B cell (primary cell): ENCODE measurements around the gene GSG1. TPM values are rescaled to one million over a fixed set of nuclear protein-coding genes. Genes with fewer than 3 reads are reported as not detected.

ENCODE experiments used
- ATAC-seq: fragments of 200-7000 bp; cut with Tn5 transposase; one replicate; pipeline ENCODE4 v1.10.0; 2021; ENCODE audit warnings: low read depth, mild to moderate bottlenecking, moderate number of reproducible peaks, moderate library complexity
- CTCF ChIA-PET: fragments of 350-600 bp; sonication (Branson Sonifier 250); formaldehyde crosslinking; loops from one replicate; lab custom pipeline; 2021; ENCODE audit warnings: antibody characterized with exemption, inconsistent platforms; lab: Charles Lee
- POLR2A ChIA-PET: fragments of 350-600 bp; sonication (Branson Sonifier 250); formaldehyde crosslinking; loops from one replicate; lab custom pipeline; 2021; ENCODE audit warnings: antibody characterized with exemption; lab: Charles Lee
- DNase-seq: peaks from one replicate; pipeline ENCODE4 v3.0.0; 2013
- H2AFZ ChIP-seq: 2 replicates; pipeline ENCODE4 v1.6.1; 2012; ENCODE audit warnings: mild to moderate bottlenecking, low read depth, low read length; ENCODE audit not compliant: insufficient read depth, poor library complexity, severe bottlenecking
- H3K27ac ChIP-seq, 2 donors: 1 replicate in 1 of 2; 2 replicates in 1 of 2; pipeline ENCODE4 v1.5.1; 2012 to 2013; ENCODE audit warnings: low read length in 2 of 2, mild to moderate bottlenecking in 2 of 2, moderate library complexity in 1 of 2
- H3K27me3 ChIP-seq, 4 experiments: fragments of 200-600 bp in 1 of 4; sonication (generic) in 1 of 4; replicated peaks in 1 of 4; 1 replicate in 2 of 4; 2 replicates in 2 of 4; pipeline versions ENCODE4 v1.6.1 to v1.7.0; 2013 to 2016; ENCODE audit warnings: low read length in 3 of 4, mild to moderate bottlenecking in 2 of 4, mixed read lengths in 1 of 4, moderate library complexity in 1 of 4; ENCODE audit not compliant: insufficient read depth in 4 of 4, control insufficient read depth in 3 of 4; ENCODE audit errors: control extremely low read depth in 1 of 4
- H3K36me3 ChIP-seq, 2 experiments: replicated peaks in 1 of 2; 1 replicate in 1 of 2; 2 replicates in 1 of 2; pipeline versions ENCODE4 v1.6.1 to v1.7.1; 2013; ENCODE audit warnings: low read length in 1 of 2; ENCODE audit not compliant: insufficient read depth in 2 of 2, control insufficient read depth in 1 of 2; ENCODE audit errors: control extremely low read depth in 1 of 2, extremely low read depth in 1 of 2
- H3K4me1 ChIP-seq, 2 donors: fragments of 200-600 bp in 1 of 2; sonication (generic) in 1 of 2; 1 replicate in 1 of 2; 2 replicates in 1 of 2; pipeline versions ENCODE4 v1.5.1 to v1.6.1; 2013 to 2017; ENCODE audit warnings: low read length in 2 of 2; ENCODE audit not compliant: control insufficient read depth in 2 of 2, insufficient read depth in 2 of 2
- H3K4me2 ChIP-seq: replicated peaks from 2 replicates; pipeline ENCODE3; 2012; ENCODE audit warnings: mild to moderate bottlenecking, low read depth, low read length; ENCODE audit not compliant: poor library complexity, severe bottlenecking
- H3K4me3 ChIP-seq, 5 experiments: fragments of 200-600 bp in 1 of 5; sonication (generic) in 1 of 5; 1 replicate in 3 of 5; 2 replicates in 2 of 5; pipeline versions ENCODE4 v1.5.1 to v1.7.0; 2011 to 2016; ENCODE audit warnings: low read length in 4 of 5, mild to moderate bottlenecking in 4 of 5, low read depth in 2 of 5, control low read depth in 1 of 5, moderate library complexity in 1 of 5; ENCODE audit not compliant: insufficient read depth in 1 of 5; ENCODE audit errors: control extremely low read depth in 1 of 5, extremely low read depth in 1 of 5
- H3K79me2 ChIP-seq: fragments of 200-600 bp; sonication (generic); one replicate; pipeline ENCODE4 v1.6.0; 2016; ENCODE audit warnings: low read length; ENCODE audit not compliant: control insufficient read depth, insufficient read depth
- H3K9ac ChIP-seq: fragments of 200-600 bp; sonication (generic); 2 replicates; pipeline ENCODE4 v1.6.1; 2017; ENCODE audit warnings: mild to moderate bottlenecking, low read length, moderate library complexity
- H3K9me3 ChIP-seq, 3 donors: one replicate each; pipeline versions ENCODE4 v1.6.1 to v1.7.1; 2013; ENCODE audit warnings: low read length in 2 of 3; ENCODE audit not compliant: control insufficient read depth in 2 of 3, insufficient read depth in 1 of 3; ENCODE audit errors: control extremely low read depth in 1 of 3
- H4K20me1 ChIP-seq: 2 replicates; pipeline ENCODE4 v1.6.0; 2012; ENCODE audit warnings: mild to moderate bottlenecking, low read length; ENCODE audit not compliant: insufficient read depth, control insufficient read depth, poor library complexity, severe bottlenecking
- H3K27ac Mint-ChIP-seq: one replicate; pipeline ENCODE4 v1.8.0; 2021; ENCODE audit warnings: mixed read lengths
- H3K27me3 Mint-ChIP-seq: one replicate; pipeline ENCODE4 v1.8.0; 2021; ENCODE audit warnings: mixed read lengths
- H3K4me1 Mint-ChIP-seq: one replicate; pipeline ENCODE4 v1.8.0; 2021; ENCODE audit warnings: mixed read lengths
- H3K4me3 Mint-ChIP-seq: one replicate; pipeline ENCODE4 v1.8.0; 2021; ENCODE audit warnings: mixed read lengths
- H3K9me3 Mint-ChIP-seq: one replicate; pipeline ENCODE4 v1.8.0; 2022; ENCODE audit warnings: mixed read lengths; ENCODE audit not compliant: insufficient read depth
- EZH2 ChIP-seq: IDR thresholded peaks from 2 replicates; pipeline ENCODE4 v1.6.1; 2012; ENCODE audit warnings: borderline replicate concordance, low read depth, mild to moderate bottlenecking, moderate library complexity, low read length; ENCODE audit not compliant: insufficient read depth, poor library complexity, severe bottlenecking
- WGBS: methylation state at CpG from one replicate; pipeline ENCODE4 v1.1.5; 2013; ENCODE audit warnings: missing lambda C conversion rate; ENCODE audit not compliant: insufficient coverage; 5-methylcytosine and 5-hydroxymethylcytosine counted together
- intact Hi-C: fragments of 100-400 bp; cut with micrococcal nuclease; formaldehyde crosslinking; loops from one replicate; pipeline ENCODE4 v1.10.0; 2022
- polyA plus RNA-seq: library from polyadenylated mRNA; depleted of rRNA; stranded (reverse); fragments of >200 nt; gene quantifications from 2 replicates; pipeline ENCODE4 v1.2.3, GENCODE V29; 2012
- total RNA-seq, 2 donors: library from RNA; stranded (reverse); fragments of 120-200 nt in 1 of 2; gene quantifications; 1 replicate in 1 of 2; 2 replicates in 1 of 2; pipeline versions ENCODE4 v1.2.3 to v1.2.4, GENCODE V29; 2013 to 2022
- TF ChIP-seq, protein P1 (sequence below): fragments of 200-600 bp; IDR thresholded peaks from one replicate; pipeline ENCODE4 v1.8.0; 2022; ENCODE audit warnings: antibody characterized with exemption, mild to moderate bottlenecking

Gene GSG1
- total and polyA plus RNA-seq, 2 donors (not counting 1 experiment from before 2014, with no cell fraction given), result not detected

DNA sequence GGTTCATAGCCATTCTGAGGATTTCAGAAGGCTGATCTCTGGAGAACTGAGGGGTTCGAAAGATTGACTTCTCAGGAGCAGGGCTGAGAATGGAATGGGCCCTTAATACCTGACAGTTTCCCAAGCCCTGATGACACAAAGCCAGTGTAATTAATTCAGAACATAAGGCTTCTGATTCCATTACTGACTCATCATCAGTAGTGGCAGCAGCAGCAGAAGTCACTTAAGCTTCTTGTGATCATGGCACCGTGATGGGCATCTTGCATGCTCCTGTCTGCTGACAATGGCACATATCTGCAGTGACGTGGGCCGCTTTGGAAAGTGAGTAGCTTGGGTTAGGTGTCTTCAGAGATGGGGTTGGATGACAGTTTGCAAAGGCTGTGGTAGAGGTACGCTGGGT is 38.2 kb upstream of the GSG1 start:
- no peak overlapping the region for H3K9ac ChIP-seq
- intact Hi-C loops, result no loop called here
- ATAC-seq, result no peak
- TF ChIP-seq, protein P1, sequence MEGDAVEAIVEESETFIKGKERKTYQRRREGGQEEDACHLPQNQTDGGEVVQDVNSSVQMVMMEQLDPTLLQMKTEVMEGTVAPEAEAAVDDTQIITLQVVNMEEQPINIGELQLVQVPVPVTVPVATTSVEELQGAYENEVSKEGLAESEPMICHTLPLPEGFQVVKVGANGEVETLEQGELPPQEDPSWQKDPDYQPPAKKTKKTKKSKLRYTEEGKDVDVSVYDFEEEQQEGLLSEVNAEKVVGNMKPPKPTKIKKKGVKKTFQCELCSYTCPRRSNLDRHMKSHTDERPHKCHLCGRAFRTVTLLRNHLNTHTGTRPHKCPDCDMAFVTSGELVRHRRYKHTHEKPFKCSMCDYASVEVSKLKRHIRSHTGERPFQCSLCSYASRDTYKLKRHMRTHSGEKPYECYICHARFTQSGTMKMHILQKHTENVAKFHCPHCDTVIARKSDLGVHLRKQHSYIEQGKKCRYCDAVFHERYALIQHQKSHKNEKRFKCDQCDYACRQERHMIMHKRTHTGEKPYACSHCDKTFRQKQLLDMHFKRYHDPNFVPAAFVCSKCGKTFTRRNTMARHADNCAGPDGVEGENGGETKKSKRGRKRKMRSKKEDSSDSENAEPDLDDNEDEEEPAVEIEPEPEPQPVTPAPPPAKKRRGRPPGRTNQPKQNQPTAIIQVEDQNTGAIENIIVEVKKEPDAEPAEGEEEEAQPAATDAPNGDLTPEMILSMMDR, result no peak
- TF ChIP-seq EZH2, result no peak
- peaks cover 12 to 13% of the 10 kb centered on the region in 2 donors for H3K4me1 ChIP-seq
- no peak for DNase-seq
- no peak overlapping the region for H2AFZ ChIP-seq
- H3K9me3 Mint-ChIP-seq, result no peaks in the 10 kb centered on the region
- H3K36me3 ChIP-seq, result no peaks in the 10 kb centered on the region
- WGBS, result 89% methylated on average over 4 of the region's 5 CpGs
- H3K27me3 ChIP-seq, result no peaks in the 10 kb centered on the region
- ChIA-PET POLR2A (no interaction called here), CTCF (no interaction called here)
- H3K9me3 ChIP-seq, result no peaks in the 10 kb centered on the region
- H3K4me1 Mint-ChIP-seq, result peaks cover 21% of the 10 kb centered on the region
- H4K20me1 ChIP-seq, result no peaks in the 10 kb centered on the region
- no peak overlapping the region for H3K4me2 ChIP-seq
- no peak overlapping the region for H3K27ac Mint-ChIP-seq
- no peak overlapping the region for H3K4me3 ChIP-seq
- no peaks in the 10 kb centered on the region for H3K79me2 ChIP-seq
- no peak overlapping the region for H3K27ac ChIP-seq
- H3K4me3 Mint-ChIP-seq, result no peak overlapping the region
- H3K27me3 Mint-ChIP-seq, result no peaks in the 10 kb centered on the region

DNA sequence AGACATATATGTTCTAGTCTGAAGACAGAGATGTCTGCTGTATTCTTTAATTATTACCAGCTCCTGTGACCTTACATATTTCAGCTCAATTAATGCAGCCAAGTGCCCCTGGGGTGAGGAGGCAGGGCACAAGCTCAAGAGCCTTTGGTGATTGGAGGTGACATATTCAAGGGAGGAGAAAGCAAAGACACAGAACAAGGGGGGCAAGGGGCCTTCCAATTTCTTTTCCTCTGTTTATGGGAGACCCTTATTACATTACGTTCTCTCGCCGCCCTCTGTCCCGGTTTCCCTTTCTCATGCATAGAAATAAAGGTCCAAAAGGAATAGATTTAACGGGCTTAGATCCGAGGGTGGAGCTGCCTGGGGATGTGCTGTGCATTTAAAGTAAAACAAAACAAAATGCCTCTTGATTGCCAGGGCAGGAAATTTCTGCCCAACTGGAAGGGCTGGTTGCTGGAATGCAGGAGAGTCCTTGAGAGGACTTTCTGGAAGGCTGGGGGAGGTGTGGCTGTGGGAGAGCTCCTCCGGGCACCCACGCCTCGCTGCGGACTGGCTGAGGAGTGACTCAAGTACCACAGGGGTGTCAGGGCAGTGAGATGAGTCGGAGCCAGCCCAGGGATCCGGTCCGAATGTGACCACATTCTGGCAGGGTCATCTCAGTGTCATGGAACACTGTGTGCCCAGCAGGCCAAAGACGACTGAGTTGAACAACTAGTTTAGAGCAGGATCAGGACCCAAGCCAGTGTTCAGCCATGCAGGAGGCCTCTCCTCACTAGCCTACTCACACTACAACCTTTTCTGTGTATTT is 32.1 kb upstream of the GSG1 start:
- H3K9me3 Mint-ChIP-seq, result no peaks in the 10 kb centered on the region
- POLR2A ChIA-PET, result no interaction called here
- H3K27ac Mint-ChIP-seq, result no peak overlapping the region
- Histone ChIP-seq H3K27me3 (no peaks in the 10 kb centered on the region), H3K9me3 (no peaks in the 10 kb centered on the region), H3K4me1 (no peaks in the 10 kb centered on the region), H3K27ac (no peak overlapping the region), H3K4me3 (no peak overlapping the region), H3K9ac (no peak overlapping the region), H3K36me3 (no peaks in the 10 kb centered on the region), H3K4me2 (no peak overlapping the region), H2AFZ (no peak overlapping the region), H3K79me2 (no peaks in the 10 kb centered on the region), H4K20me1 (no peaks in the 10 kb centered on the region)
- WGBS, result 89% methylated on average over 12 of the region's 14 CpGs
- no peak for DNase-seq
- peaks cover 21% of the 10 kb centered on the region for H3K27me3 Mint-ChIP-seq
- H3K4me3 Mint-ChIP-seq, result no peak overlapping the region
- intact Hi-C loops, result no loop called here
- no peaks in the 10 kb centered on the region for H3K4me1 Mint-ChIP-seq
- no peak for TF ChIP-seq EZH2
- TF ChIP-seq, protein P1, result no peak
- CTCF ChIA-PET, result no interaction called here
- ATAC-seq, result no peak
